GM18502 (cell line): Measurements from ENCODE around the gene MAN1C1.

Source experiments
- ATAC-seq: cut with Tn5 transposase; IDR thresholded peaks from one replicate; pipeline ENCODE4 v1.9.1; 2021; ENCODE audit warnings: mild to moderate bottlenecking; ENCODE audit not compliant: unreplicated experiment, poor library complexity

Gene MAN1C1

DNA sequence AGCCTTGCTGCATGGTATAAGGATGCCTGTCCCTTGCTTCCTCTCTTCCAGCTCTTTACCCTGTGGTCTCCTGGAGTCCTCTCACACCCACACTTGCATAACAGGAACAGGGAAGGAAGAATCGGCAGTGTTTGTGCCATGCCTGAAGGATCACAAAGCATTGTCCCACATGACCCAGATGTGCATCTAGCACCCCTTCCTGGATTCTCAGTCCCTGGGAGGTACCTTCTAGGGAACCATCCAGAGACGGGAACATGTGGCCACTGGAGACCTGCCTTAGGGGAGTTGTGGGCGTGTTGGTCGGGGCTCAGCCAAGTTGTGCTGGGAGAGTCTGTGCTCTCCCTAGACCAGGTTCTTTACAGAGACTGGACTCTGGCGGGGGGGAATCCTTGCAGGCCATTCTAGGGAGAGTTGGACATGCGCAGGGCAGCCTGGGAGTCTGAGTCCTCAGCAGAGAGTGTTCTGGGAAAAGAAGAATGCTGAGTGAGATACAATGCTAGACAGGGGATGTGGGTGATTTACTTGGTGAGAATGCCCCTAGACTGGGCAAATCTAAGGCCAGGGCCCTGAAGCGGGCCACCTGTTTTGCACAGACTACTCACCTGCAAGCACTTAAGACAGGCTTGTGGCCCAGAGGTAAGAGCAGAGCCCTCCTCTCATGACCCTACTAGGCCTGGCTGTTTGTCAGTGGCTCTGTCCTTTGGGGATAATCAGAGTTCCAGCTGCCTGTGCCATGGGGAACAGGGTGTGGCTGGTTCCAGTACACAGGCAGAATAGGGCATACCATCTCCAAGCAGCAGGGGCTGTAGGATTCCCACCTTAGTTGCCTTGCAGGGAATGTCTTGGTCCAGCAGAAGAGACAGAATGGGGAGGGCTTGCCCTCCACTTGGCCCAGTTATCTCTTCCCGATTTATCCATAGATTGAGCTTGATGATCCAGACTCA, 89.8 kb downstream of the MAN1C1 start:
- ATAC-seq = no peak

DNA sequence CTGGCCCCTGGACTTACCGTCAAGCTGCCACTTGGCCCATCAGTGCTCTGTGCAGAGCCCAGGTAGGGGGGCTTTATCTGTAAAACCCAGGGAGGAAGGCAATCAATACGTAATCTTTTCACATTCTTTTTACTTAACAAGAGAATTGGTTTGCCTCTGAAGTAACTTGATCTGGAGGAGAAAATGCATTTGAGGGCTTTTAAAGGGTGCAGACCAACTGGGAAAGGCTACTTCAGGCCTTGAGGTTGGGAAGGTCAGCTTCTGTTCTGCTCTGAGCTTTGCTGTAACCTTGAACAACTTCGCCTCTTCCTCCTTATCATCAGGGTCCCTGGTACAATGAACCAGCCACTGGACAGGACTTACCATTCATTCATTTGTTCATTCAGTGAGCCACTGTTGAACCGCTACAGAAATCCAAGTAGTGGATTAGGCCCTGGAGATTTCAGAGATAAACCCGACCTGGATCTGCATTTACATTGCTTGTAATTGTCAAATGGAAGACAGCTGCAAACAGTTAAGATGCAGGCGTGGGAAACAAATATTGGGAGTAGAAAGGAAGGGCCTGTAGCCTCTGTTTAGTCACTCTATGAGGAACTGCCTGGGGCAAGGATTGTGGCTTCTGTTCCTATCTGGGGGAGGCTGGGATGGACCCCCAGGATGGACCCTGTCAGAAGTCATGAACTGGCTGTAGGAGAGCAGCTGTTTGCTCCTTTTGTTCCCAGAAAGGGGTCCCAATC, 90.9 kb downstream of the MAN1C1 start:
- no peak for ATAC-seq

DNA sequence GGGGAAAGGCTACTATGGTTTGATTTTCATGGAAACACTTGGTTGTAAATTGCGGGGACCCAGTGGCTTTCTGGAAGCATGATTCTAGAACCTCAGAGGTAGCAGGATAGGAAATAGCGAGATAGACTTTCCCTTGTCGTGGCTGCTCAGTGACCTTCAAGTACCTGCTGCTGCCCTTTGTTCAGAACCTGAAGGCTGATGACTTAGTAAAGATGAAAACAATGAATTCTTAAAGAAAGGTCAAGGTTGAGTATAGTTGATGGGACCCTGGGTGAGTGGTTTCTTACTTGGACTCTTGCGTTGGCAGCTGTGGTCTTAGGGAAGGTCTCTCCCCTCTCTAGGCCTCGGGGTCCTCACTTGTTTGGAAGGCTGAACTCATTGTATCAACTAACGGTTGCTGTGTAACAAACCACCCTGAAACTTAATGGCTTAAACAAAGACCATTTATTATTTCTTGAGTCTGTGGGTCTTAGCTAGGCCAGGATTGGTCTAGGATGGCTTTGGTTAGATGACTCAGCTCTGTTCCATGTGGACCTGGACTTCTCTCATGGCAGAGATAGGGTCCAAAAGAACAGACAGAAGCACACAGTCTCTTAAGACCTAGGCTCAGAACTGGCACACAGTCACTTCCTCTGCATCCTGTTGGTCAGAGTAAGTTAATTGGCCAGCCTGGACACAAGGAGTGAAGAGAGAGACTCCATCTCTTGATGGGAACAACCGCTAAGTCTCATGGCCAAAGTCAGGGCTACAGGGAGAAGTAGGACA, 94.2 kb downstream of the MAN1C1 start:
- ATAC-seq = no peak

DNA sequence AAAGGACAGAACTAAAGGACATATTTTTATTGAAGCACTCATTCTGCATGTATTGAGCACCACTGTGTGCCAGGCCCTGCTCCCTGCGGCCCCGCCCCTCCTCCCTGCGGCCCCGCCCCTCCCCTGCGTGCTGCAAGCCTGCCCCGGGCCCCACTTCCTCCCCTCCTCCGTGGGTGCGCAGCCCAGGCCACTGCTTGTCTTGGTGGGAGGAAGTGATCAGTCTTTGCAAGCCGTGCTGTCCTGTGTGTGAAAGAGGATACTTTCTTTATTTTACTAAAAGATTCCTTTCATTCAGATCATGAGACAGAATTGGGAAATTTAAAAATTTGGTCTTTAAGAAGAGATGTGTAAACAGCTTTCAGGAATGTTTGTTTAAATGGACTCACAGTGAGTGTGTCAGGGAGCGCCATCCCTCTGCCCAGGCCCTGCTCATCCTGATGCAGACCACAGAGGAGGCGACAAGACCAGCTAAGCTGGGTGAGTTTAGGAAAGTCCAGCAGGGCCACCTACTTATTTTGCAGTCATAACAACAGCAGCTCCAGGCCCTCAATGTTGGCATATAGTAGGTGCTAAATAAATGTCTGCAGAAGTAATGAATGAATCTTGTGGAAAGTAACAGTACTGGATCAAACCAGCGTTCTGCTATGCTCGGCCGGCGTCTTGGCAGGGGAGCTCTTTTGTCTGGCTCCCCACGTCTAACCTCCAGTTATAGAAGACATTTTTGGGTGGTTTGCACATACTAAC, 95.1 kb downstream of the MAN1C1 start:
- no peak for ATAC-seq

DNA sequence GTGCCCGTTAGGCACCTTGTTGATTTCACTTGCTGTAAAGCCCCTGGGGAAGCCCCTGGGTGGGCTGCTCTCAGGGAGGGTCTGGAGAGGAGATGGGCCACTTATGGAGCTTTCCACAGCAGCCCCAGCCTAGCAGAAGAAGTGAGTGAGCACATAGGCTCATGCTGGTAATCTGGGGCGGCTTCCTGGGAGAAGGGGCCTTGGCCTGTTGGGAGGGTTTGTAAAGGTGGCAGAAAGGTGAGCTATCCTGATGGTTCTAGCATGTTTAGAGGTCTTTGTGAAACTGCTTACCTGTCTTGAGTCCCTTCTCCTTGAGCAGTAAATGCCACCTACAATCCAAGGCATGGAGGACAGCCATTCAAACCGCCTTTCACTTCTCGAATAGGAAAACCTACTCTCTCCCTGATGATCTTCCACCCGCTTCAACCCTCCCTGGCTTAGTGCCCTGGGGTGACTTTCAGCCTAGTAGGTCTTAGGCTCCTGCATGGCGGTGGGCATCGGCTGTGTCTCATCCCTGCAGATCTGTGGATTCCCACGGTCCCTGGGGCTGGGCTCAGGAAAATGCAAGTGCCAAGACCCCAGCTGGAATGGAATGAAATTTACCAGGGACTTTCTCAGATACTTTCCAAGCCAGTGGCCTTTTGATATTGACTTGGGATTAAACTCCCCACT, 95.8 kb downstream of the MAN1C1 start:
- ATAC-seq = no peak

DNA sequence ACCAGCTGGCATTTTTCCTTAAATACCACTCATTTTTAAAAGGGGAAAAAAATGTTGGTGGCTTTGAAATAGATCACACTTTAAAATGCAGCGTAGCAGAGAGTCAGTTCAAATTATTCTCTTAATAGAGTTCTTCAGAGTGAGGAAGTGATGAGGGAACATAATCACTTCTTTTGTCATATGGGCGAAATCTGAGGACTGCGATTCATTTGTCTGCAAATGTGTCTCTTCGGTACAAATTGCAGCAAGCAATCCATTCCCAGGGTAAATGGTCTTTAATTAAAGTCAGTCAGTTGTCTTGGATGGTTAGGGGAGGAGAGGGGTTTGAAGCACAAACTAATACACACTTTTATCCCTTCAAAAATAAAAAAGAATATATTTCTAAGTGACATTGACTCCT, 97.4 kb downstream of the MAN1C1 start:
- ATAC-seq = no peak

DNA sequence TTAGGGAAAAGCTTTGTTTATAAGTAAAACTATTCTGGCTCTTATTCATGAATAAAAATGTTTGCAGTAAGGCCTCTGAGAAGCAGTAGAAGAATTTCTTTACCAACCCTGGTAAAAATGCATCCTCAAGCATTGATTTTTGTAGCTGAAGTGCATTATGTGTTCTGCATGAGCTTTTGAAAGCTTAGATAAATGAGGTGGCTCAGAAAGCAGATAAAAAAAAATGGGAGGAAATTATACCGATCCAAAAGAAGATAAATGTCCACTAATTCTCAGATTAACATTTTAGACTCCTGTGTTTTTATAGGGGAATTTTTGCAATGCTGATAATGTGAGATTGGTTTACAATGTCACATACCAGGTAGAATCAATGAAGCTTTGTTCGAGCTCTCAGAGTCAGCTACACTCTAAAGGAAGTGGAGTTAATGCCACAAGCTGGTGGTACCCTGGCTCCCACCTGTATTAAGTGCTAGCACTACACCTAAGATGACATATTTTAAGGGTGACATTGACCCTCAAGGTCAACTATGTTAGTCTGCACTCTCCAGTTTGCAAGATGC, 97.9 kb downstream of the MAN1C1 start:
- ATAC-seq = no peak

DNA sequence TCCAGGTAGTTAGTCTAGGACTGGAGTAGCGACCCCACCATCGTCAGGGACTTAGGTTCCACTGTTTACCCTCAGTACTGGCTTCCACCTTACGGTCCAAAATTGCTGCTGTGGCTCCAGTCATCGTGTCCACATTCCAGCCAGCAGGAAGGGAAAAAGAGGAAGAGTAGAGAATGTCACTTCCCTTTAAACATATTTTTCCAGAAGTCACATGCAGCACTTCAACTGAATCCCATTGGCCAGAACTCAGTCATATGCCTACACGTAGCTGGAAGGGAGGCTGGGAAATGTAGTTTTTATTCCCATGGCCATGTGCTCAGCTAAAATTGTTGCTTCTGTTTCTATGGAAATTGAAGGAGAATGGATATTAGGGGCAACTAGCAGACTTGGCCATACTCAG, 99.3 kb downstream of the MAN1C1 start:
- no peak for ATAC-seq

DNA sequence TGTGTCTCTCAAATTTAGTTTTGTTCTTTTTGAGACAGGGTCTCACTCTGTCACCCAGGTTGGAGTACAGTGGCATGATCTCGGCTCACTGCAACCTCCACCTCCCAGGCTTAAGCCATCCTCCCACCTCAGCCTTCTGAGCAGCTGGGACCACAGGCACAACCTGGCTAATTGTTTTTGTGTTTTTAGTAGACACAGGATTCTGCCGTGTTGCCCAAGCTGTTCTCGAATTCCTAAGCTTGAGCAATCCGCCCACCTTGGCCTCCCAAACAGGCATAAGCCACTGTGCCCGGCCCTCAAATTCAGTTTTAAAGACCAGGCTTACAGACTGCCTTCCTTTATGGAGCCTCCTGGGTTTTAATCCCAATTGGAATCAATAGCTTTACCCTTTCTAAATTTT, 99.7 kb downstream of the MAN1C1 start:
- no peak for ATAC-seq

DNA sequence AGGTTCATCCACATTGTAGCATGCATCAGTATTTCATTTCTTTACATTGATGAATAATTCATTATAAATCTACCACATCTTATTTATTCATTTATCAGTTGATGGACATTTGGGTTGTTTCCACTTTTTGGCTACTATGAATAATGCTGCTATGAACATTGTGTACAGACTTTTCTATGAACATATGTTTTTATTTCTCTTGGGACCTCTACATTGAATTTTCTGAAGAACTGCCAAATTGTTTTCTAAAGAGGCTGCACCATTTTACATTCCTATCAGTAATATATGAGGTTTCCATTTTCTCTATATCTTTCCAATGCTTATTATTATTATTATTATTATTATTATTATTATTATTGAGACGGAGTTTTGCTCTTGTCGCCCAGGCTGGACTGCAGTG, 102.1 kb downstream of the MAN1C1 start:
- no peak for ATAC-seq

DNA sequence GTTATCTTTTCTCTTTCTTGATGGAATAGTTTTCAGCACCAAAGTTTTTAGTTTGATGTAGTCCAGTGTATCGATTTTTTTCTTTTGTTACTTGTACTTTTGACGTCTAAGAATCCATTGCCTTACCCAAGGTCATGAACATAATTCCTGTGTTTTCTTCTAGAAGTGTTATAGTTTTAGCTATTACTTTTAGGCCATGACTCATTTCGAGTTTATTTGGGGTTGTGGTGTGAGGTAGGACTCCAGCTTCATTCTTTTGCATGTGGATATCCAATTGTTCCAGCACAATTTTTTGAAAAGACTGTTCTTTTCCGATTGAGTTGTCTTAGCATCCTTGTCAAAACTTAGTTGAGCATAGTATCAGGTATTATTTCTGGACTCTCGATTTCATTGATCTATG, 104.0 kb downstream of the MAN1C1 start:
- no peak for ATAC-seq

DNA sequence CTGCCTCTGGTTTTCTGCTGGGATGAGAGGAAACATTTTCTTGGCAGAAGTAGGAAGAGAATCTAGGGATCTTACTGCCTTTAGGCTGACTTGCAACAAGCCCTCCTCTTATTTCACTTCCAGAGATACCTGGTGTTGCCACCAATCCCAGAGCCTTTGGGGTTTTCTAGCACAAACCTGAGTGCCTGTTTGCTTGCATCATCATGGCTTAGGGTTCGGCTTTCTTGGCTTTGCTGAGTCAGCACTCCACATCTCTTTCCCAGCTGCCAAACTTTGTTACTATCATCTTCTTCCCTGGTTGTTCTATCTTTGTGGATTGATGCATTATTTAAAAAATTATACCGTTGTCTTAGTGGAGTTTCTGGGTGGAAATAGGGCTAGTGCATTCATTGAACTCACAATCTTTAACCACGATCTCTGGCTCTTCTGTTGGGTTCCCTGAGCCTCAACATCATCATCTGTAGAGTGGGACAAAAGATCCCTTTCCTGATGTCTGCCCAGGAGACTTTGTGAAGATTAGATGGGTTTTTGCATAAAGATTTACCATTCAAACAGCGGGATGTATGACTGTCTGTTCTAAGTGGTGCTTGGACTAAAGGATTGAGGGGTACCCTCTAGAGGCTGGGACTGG, 106.8 kb downstream of the MAN1C1 start:
- ATAC-seq = no peak

DNA sequence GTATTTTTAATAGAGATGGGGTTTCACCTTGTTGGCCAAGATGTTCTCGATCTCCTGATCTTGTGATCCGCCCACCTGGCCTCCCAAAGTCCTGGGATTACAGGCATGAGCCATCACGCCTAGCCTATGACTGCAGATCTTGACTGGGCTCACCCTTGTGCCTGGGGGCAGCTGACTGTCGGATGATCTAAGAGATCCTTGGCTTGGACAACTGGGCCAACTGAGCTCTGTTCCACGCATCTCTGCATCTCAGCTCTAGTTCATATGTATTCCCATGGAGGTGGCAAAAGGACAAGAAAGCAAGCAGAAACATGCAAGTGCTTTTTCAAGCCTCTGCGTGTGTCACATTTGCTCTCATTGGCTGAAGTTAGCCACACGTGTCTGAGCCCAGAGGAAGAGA, 107.6 kb downstream of the MAN1C1 start:
- ATAC-seq = no peak

DNA sequence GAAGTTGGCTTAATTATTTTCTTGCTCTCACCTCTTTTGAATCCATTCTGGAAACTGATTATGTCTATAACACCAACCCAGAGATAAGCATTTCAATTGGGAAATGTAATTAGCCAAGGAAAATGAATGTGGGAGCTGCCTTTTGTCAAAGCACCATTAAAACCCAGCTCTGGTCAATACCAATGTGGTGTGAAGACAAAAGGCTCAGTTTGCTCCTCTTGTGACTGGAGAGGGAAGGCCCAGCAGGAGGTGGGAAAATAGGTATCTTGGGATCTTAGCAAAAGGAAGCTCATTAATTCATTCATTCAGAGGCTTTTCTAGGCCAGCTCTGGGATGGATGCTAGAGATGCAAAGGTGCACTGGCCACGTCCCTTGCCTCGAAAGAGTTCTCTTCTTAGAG, 108.4 kb downstream of the MAN1C1 start:
- no peak for ATAC-seq

DNA sequence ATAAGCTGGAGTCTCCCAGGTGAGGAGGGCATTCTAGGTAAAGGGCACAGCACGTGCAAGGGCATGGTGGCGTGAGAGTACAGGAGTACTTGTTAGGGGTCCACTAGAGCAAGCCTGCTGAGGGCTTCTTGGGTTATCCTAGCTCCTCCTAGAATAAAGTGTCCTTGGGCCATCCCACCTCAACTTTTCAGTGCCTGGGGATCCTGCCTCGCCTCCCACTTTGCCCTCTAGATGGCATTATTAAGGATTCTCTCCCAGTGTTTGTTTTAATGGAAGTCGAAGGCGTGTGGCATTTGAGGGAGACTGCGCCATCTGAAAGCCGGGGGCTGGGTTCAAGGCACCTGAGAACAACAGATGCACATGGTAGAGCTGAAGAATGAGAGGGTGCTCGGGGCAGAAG, 108.9 kb downstream of the MAN1C1 start:
- no peak for ATAC-seq

DNA sequence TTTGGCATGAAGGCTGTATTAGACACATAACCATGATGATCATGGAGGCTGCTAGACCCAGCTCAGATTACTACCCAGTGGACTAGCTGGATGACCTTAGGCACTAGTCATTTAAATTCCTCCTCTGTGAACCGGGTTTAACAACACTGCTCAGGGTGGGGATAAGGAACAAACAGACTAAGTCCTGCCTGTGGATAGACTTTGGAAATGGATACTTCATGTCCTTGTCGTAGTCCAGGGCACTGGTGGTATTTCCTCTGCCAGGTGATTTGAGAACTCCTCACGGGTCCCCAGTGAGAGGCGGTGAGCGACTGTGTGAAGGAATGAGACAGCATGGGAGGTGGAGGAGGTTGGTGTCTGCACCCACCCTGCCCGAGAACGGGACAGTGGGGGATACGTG, 110.5 kb downstream of the MAN1C1 start:
- ATAC-seq = no peak

DNA sequence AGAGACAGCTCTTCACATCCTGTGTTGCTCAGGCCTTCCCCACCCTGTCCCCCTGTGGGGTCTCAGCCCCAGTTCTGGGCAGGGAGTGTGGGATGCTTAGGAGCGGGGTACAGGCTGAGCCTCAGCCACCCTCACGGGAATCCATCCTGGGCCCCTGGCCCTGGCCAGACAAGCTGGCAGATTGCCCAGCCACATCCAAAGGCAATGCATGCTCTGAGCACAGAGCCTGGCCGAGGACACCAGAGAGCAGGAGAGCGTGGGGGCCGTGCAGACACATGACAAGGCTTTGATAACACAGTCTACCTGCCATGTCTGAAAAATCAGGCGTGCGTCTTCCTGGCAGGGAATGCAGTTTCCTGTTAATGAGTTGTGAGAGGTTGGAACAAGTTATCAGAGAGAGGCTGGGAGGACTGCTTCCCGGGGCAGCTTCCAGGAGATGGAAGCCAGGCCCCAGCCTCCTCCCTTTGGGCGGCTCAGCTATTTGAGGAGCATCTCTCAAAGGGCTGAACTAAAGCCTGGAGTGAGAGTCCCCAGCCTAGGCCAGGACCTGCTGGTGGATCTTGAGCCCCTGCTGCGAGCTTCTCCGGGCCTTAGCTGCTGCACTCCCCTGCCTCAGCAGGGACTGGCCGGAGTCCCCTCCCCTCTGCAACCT, 111.2 kb downstream of the MAN1C1 start:
- no peak for ATAC-seq

DNA sequence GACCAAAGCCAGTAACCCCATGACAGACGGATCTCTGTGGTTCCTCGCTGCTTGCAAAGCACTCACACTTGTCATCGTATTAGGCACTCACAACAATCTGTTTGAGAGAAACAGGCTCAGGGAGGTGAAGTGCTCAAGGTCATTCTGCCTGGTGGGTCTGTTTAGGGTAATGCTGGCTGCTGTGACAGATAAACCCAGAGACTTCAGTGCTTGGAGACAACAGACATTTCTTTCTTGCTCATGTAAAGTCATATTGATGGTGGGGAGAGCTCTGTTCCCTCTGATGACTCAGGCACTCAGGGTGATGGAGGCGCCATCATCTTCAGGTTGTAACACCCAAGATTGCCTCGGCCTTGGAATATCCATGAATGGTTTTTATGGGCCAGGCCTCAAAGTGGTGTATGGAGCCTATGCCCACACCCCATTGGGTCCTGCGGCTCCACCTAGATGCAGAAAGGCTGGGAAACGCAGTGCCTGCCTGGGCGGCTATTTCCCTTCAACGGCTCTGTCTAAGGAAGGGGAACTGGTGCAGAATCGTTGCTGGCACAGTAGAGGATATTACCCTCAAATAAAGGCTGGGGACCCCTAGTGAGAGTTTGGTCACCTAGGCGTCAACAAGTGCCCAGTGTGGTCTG, 111.8 kb downstream of the MAN1C1 start:
- ATAC-seq = no peak
